Mucosa of rectum (tissue), 2 donors: Measurements from ENCODE around the gene GTF3C1.

Experiments
- H3K27ac ChIP-seq, 2 donors: one replicate each; pipeline ENCODE4 v1.7.0; 2013; ENCODE audit warnings: inconsistent platforms in 2 of 2, low read depth in 2 of 2, low read length in 2 of 2
- H3K27me3 ChIP-seq, 2 donors: one replicate each; pipeline ENCODE4 v1.7.0; 2013; ENCODE audit warnings: low read length in 2 of 2; ENCODE audit not compliant: control insufficient read depth in 2 of 2, insufficient read depth in 2 of 2
- H3K36me3 ChIP-seq, 2 donors: one replicate each; pipeline ENCODE4 v1.7.0; 2013; ENCODE audit warnings: low read length in 2 of 2; ENCODE audit not compliant: control insufficient read depth in 2 of 2, insufficient read depth in 2 of 2
- H3K4me1 ChIP-seq, 2 donors: one replicate each; pipeline ENCODE4 v1.7.0; 2013; ENCODE audit warnings: low read length in 2 of 2, mild to moderate bottlenecking in 1 of 2; ENCODE audit not compliant: control insufficient read depth in 2 of 2, insufficient read depth in 2 of 2
- H3K4me3 ChIP-seq, 2 donors: one replicate each; pipeline ENCODE4 v1.7.0; 2013; ENCODE audit warnings: low read length in 2 of 2
- H3K9ac ChIP-seq, 2 donors: one replicate each; pipeline ENCODE4 v1.7.0; 2013; ENCODE audit warnings: low read length in 2 of 2, low read depth in 1 of 2, mild to moderate bottlenecking in 1 of 2
- H3K9me3 ChIP-seq, 2 donors: one replicate each; pipeline ENCODE4 v1.7.0; 2013; ENCODE audit warnings: low read length in 2 of 2; ENCODE audit not compliant: control insufficient read depth in 2 of 2
- donor health status: healthy.
- donor health status: Normal muscosa, but diverticular disease.

Gene GTF3C1

GRCh38 chr16:27506771-27507170, 42.9 kb downstream of the GTF3C1 start:
- peaks cover 74 to 87% of the 10 kb centered on the region in 2 donors for H3K36me3 ChIP-seq
- H3K27ac ChIP-seq = no peak overlapping the region
- no peak overlapping the region for H3K9ac ChIP-seq
- H3K4me3 ChIP-seq = no peak overlapping the region
- no peaks in the 10 kb centered on the region for H3K4me1 ChIP-seq
- H3K27me3 ChIP-seq = no peaks in the 10 kb centered on the region
- H3K9me3 ChIP-seq = no peaks in the 10 kb centered on the region

GRCh38 chr16:27505297-27506236, 44.1 kb downstream of the GTF3C1 start:
- Histone ChIP-seq H3K9me3 (no peaks in the 10 kb centered on the region), H3K9ac (no peak overlapping the region), H3K27ac (no peak overlapping the region), H3K27me3 (no peaks in the 10 kb centered on the region), H3K4me1 (no peaks in the 10 kb centered on the region), H3K4me3 (no peak overlapping the region), H3K36me3 (peaks cover 78 to 86% of the 10 kb centered on the region in 2 donors)

- Histone ChIP-seq H3K27me3 (no peaks in the 10 kb centered on the region), H3K27ac (no peak overlapping the region), H3K36me3 (peaks cover 86 to 94% of the 10 kb centered on the region in 2 donors), H3K9me3 (no peaks in the 10 kb centered on the region), H3K4me3 (no peak overlapping the region), H3K4me1 (no peaks in the 10 kb centered on the region), H3K9ac (no peak overlapping the region)
Measured at GRCh38 chr16:27503662-27504061, 46.1 kb downstream of the GTF3C1 start.

- H3K27me3 ChIP-seq = no peaks in the 10 kb centered on the region
- no peak overlapping the region for H3K27ac ChIP-seq
- no peaks in the 10 kb centered on the region for H3K4me1 ChIP-seq
- H3K36me3 ChIP-seq = peaks cover 81 to 93% of the 10 kb centered on the region in 2 donors
- no peak overlapping the region for H3K9ac ChIP-seq
- no peaks in the 10 kb centered on the region for H3K9me3 ChIP-seq
- no peak overlapping the region for H3K4me3 ChIP-seq
Measured at GRCh38 chr16:27500801-27501200, 48.9 kb downstream of the GTF3C1 start.

GRCh38 chr16:27499659-27500055, 50.1 kb downstream of the GTF3C1 start:
- Histone ChIP-seq H3K4me1 (no peaks in the 10 kb centered on the region), H3K36me3 (peaks cover 76 to 88% of the 10 kb centered on the region in 2 donors), H3K4me3 (no peak overlapping the region), H3K9me3 (no peaks in the 10 kb centered on the region), H3K9ac (no peak overlapping the region), H3K27me3 (no peaks in the 10 kb centered on the region), H3K27ac (no peak overlapping the region)

GRCh38 chr16:27498916-27499658, 50.6 kb downstream of the GTF3C1 start:
- Histone ChIP-seq H3K9me3 (no peaks in the 10 kb centered on the region), H3K27me3 (no peaks in the 10 kb centered on the region), H3K4me3 (no peak overlapping the region), H3K36me3 (peaks cover 75 to 85% of the 10 kb centered on the region in 2 donors), H3K4me1 (no peaks in the 10 kb centered on the region), H3K27ac (no peak overlapping the region), H3K9ac (no peak overlapping the region)

- no peak overlapping the region for H3K9ac ChIP-seq
Measured at GRCh38 chr16:27498031-27498825, 51.5 kb downstream of the GTF3C1 start.

GRCh38 chr16:27495191-27495590, 54.5 kb downstream of the GTF3C1 start:
- no peaks in the 10 kb centered on the region for H3K27me3 ChIP-seq
- no peak overlapping the region for H3K27ac ChIP-seq
- H3K4me3 ChIP-seq = no peak overlapping the region
- no peaks in the 10 kb centered on the region for H3K9me3 ChIP-seq
- peaks cover 66 to 85% of the 10 kb centered on the region in 2 donors for H3K36me3 ChIP-seq
- no peak overlapping the region for H3K9ac ChIP-seq
- H3K4me1 ChIP-seq = no peaks in the 10 kb centered on the region

More at GRCh38 chr16:27498031-27498825, 51.5 kb downstream of the GTF3C1 start:
- peaks cover 70 to 84% of the 10 kb centered on the region in 2 donors for H3K36me3 ChIP-seq
- no peak overlapping the region for H3K27ac ChIP-seq
- no peaks in the 10 kb centered on the region for H3K27me3 ChIP-seq
- no peaks in the 10 kb centered on the region for H3K9me3 ChIP-seq
- H3K4me3 ChIP-seq = no peak overlapping the region
- H3K4me1 ChIP-seq = no peaks in the 10 kb centered on the region

- Histone ChIP-seq H3K4me3 (no peak overlapping the region), H3K4me1 (no peaks in the 10 kb centered on the region), H3K27me3 (no peaks in the 10 kb centered on the region), H3K9me3 (no peaks in the 10 kb centered on the region), H3K9ac (no peak overlapping the region), H3K27ac (no peak overlapping the region), H3K36me3 (peaks cover 66 to 86% of the 10 kb centered on the region in 2 donors)
Measured at GRCh38 chr16:27492588-27492979, 57.1 kb downstream of the GTF3C1 start.
